Measurements from ENCODE around the gene HYAL2.

The HYAL2 gene, protein sequence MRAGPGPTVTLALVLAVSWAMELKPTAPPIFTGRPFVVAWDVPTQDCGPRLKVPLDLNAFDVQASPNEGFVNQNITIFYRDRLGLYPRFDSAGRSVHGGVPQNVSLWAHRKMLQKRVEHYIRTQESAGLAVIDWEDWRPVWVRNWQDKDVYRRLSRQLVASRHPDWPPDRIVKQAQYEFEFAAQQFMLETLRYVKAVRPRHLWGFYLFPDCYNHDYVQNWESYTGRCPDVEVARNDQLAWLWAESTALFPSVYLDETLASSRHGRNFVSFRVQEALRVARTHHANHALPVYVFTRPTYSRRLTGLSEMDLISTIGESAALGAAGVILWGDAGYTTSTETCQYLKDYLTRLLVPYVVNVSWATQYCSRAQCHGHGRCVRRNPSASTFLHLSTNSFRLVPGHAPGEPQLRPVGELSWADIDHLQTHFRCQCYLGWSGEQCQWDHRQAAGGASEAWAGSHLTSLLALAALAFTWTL

GRCh38 chr3:50322386-50323091, at the start of gene HYAL2:
Gene HYAL2 (minus strand): TSS chr3:50322745. CDS start chr3:50320489, 2,256 bp downstream.
- no peak for DNase-seq

DNA sequence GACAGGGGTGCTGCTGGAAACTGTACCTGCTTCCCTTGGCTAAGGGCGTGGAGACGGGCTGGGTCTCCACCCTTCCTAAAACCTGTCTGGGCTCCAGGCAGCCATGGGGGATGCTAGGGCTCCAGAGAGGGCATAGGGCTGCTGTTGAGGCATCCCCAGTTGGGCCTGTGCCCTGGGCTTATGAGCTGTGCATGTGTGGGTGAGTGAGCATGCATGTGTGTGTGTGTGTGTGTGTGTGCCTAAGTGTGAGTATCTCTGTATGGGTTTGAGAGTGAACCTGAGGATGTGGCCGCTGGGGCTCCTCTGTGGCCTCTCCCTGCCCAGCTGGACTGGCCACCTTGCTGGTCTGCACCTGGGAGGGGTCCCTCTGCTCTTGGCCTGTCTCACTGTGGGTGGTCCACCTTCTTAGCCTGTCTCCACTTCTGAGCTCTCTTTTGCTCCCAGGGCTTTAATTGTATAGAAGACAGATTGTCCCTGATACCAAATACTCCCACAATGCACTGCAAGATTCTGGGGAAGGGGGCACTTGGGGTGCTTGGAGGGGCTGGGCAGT, 48.7 kb upstream of the HYAL2 start:
- DNase-seq: no peak

- DNase-seq: peak; percentile 70
Observed at GRCh38 chr3:50370594-50370993, 48.0 kb upstream of the HYAL2 start.

- no peak for DNase-seq
Observed at GRCh38 chr3:50369012-50369670, 46.6 kb upstream of the HYAL2 start.

GRCh38 chr3:50365842-50366220, 43.3 kb upstream of the HYAL2 start:
- DNase-seq: no peak

- peak; percentile 85 for DNase-seq
Observed at GRCh38 chr3:50365080-50365841, 42.7 kb upstream of the HYAL2 start.

DNA sequence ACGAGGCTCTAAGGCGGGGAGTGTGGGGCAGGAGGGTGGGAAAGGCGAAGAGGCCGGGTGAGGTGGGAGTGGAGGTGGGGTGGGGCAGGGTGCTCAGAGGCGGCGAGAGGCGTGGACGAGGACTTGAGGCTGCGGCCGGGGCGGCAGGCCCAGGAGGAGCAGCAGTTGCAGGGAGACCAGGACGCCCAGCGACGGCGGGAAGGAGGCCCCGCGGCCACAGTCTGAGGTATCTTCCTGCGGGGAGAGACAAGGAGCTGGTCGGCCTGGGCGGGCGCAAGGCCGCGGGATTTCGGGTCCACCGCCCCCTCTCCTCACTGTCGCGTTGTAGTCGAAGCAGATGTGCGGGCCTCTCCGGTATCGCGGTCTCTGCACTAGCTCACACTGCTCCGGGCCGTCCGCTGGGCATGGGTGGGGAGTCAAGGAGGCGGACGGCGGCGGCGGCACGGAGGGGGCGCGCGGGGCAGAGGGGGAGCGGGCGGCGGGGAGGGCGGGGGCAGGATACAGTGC, 42.1 kb upstream of the HYAL2 start:
- DNase-seq: no peak

DNA sequence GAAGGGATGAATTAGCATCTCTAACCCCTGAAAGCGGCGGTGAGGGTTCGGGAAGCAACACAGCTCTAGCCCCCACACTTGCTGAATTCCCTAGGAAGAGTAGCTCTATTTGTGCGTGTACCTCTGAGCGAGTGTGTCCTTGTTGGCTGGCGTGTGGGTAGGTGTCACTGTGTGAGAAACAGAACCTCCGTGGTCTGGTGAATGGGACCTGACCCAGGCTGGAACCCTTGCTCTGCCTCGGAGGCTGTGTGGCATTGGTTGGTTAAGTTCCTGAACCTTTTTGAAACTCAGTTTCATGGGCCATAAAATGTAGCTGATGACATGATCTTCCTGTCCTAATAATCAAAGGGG, 37.2 kb upstream of the HYAL2 start:
- no peak for DNase-seq

DNA sequence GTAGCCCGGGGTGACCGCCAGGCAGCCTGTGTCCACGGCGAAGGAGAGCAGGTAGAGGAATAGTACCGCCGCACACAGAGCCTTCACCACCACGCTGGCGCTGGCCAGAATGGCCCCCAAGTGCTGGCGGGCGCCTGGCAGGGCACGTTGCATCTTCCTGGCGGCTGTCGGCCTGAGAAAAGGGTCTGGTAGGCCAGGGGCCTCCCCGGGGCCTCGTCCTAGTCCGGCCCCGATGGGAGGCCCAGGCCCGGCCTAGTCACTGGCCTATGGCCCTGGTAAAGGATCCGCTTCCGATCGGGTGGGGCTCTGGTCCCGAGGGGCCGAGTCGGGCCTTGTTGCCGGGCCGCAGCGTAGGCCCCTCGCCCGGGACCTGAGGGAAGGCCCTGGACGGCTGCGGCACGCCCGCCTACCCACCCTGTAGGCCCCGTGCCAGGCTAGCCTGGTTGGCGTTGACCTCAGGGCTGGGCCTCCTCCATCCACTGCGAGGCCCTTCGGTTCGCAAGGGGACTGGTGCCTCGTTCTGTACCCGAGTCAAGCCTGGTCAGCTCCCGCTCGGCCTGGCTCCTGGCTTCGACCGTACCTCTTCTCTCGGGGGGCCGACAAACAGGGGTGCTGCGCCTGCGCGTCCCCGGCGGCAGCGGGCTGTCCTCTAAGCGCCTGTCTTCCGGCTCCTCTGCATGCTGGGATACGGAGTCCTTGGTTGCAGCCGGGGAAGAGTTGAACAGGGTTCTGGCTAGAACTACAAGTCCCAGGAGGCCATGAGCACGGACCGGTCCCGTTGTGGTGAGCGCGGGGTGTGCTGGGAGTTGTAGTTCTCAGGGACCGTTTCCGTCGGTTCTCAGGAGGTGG, 36.6 kb upstream of the HYAL2 start, which contains the start of gene TMEM115:
TSS of gene TMEM115 (minus strand) at position 611 of the 849 bp plus-strand sequence. CDS start at position 153, 458 bp downstream.
- DNase-seq: peak; percentile 99

- DNase-seq: no peak
Observed at GRCh38 chr3:50358355-50358910, 35.9 kb upstream of the HYAL2 start.

GRCh38 chr3:50357481-50357880, 34.9 kb upstream of the HYAL2 start:
- DNase-seq: no peak

- DNase-seq: peak; percentile 88
Observed at GRCh38 chr3:50356553-50356952, 34.0 kb upstream of the HYAL2 start.

- no peak for DNase-seq
Observed at GRCh38 chr3:50355829-50356552, 33.4 kb upstream of the HYAL2 start.

DNA sequence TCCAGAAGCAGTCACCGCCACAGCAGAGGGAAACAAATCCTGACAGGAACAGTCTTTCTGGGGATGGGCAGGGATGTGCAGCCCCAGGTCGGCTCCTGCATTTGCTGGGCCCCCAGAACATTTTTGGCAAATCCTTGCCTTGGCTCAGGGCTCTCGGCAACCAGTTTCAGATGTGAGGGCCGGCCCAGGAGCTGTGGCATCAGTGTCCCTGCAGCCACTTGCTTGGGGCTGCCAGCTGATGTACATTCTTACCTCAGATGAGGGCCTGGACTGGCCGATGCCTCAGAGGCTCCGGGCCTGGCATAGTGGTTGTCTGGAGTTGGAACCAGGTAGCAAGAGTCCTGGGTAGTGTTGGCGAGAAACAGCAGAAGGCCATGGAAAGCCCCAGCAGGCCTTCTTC, 32.3 kb upstream of the HYAL2 start:
- no peak for DNase-seq

DNA sequence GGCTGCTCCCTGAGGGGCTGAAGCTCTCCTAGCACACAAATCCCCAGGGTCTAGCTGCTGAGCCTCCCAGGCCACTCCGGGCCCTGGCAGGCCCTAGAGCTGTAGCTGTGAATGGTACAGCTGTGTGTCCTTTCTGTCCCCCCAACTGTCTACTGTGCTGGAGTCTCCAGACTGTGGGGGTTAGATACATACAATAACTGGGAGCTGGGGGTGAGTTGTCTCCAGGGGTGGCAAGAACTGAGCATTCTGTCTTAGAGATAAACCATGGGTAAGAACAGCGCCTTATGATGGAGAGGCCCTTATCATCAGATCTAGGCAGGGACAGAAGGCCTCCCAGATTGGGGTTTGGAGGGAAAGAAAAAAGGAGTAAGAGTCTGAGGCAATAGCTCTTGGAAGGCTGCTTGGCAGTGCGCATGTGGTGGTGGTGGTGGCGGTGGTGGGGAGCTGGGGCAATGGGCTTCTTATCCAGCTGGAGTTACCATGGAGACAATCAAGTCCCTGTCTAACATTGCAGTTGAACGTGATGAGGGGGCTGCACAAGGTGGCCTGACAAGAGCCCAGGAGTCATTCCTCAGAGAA, 31.7 kb upstream of the HYAL2 start:
- peak; percentile 84 for DNase-seq

DNA sequence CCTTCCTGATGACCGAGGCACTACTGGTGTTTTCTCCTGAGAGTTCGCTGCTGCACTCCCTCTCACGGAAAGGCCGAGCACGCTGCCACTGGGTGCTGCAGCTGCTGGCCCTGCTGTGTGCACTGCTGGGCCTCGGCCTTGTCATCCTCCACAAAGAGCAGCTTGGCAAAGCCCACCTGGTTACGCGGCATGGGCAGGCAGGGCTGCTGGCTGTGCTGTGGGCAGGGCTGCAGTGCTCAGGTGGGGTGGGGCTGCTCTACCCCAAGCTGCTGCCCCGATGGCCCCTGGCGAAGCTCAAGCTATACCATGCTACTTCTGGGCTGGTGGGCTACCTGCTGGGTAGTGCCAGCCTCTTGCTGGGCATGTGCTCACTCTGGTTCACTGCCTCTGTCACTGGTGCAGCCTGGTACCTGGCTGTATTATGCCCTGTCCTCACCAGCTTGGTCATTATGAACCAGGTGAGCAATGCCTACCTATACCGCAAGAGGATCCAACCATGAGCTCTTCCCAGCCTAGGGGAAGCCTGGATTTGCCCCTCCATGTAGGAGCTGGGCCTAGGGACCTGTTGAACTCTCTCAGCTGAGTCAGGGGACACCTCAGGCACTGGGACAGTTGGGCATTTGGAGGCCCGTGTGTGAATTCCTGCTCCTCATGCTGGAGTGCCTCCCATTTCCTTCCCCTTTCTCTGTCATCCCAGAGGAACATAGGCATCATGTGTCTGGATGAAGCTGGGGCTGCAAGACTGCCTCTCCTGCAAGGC, 30.9 kb upstream of the HYAL2 start:
- no peak for DNase-seq

- DNase-seq: peak; percentile 69
Observed at GRCh38 chr3:50352781-50353180, 30.2 kb upstream of the HYAL2 start.

GRCh38 chr3:50351323-50351697, 28.8 kb upstream of the HYAL2 start:
- DNase-seq: no peak

Data from hematopoietic multipotent progenitor cell treated with erythropoietin and hydrocortisone succinate and interleukin-3 and kit ligand, for 8 days (in vitro differentiated cells).